Measurements from ENCODE around the gene OVCA2. TPM values are rescaled to one million over a fixed set of nuclear protein-coding genes. Genes with fewer than 3 reads are reported as not detected.

Gene OVCA2
- polyA plus RNA-seq, 2 of the 4 experiments (the other 2 are of a cell fraction) = 54.6 to 66.3 TPM

DNA sequence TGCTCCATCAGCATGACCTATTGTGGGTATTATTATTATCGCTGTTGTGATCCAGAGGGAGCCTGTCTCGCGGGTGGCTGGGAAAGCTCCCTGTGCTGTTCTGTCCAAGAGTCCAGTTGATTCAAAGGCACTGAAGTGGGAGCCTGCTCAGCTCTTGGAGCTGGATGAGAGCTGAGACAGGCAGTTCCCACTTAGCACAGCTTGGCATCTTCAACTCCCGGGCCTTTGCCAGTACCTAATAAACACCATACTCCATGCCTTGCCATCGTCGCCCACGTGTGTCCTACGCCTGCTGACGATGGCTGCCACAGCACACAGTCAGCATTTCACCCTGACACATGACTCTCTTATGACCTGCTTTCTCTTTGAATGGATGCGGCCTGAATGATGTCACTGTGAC lies 49.3 kb upstream of the OVCA2 start:
- H3K4me3 ChIP-seq = no peak overlapping the region
- 0 out of 6 replicates have a peak overlapping the region, but pooled peaks of 1 of the 2 experiments have one; percentile 13 for H3K27ac ChIP-seq
- 85% methylated on average over 10 of the region's 10 CpGs for WGBS (ENCODE audit: missing lambda C conversion rate)
- FAIRE-seq = no peak
- POLR2A ChIA-PET = no interaction called here
- peaks cover 43% of the 10 kb centered on the region for H3K4me1 ChIP-seq
- no peak for ATAC-seq
- no peak overlapping the region for H3K4me2 ChIP-seq
- CTCF ChIA-PET = interaction anchor here (0.8 to 3.2 kb wide), 3 partner anchors 12 to 35 kb away, joined by 5 to 13 read pairs (median 8); no protein-coding TSS in a partner anchor
- DNase-seq (ENCODE audit: low read depth in 1 of 2, low spot score in 1 of 2) = no peak
- H3K9me3 ChIP-seq = no peaks in the 10 kb centered on the region
- TF ChIP-seq POLR2A (IDR thresholded peaks at IDR 0.05; ENCODE audit: low read length) (no peak), KDM5A (IDR thresholded peaks at IDR 0.05) (no peak), FOXS1 (CRISPR knock-in tag; IDR thresholded peaks at IDR 0.05) (no peak), ZFP36 (IDR thresholded peaks at IDR 0.05; ENCODE audit: borderline replicate concordance, partially characterized antibody) (no peak), ZC3H11A (IDR thresholded peaks at IDR 0.05) (no peak), HES2 (IDR thresholded peaks at IDR 0.05) (no peak), RARB (CRISPR knock-in tag; IDR thresholded peaks at IDR 0.05) (no peak), CHD2 (IDR thresholded peaks at IDR 0.05; ENCODE audit: low read length, partially characterized antibody) (no peak), MYC (IDR thresholded peaks at IDR 0.05; ENCODE audit: borderline replicate concordance, low read length) (no peak), FOSB (CRISPR knock-in tag; IDR thresholded peaks at IDR 0.05) (no peak), ZNF302 (CRISPR knock-in tag; IDR thresholded peaks at IDR 0.05) (no peak), KDM1A (IDR thresholded peaks at IDR 0.05; ENCODE audit: low read depth) (no peak), EHF (CRISPR knock-in tag; IDR thresholded peaks at IDR 0.05) (no peak), BCL3 (IDR thresholded peaks at IDR 0.05) (no peak), E2F6 (IDR thresholded peaks at IDR 0.05; ENCODE audit: borderline replicate concordance, low read depth) (no peak)
- TF ChIP-seq, protein P1, sequence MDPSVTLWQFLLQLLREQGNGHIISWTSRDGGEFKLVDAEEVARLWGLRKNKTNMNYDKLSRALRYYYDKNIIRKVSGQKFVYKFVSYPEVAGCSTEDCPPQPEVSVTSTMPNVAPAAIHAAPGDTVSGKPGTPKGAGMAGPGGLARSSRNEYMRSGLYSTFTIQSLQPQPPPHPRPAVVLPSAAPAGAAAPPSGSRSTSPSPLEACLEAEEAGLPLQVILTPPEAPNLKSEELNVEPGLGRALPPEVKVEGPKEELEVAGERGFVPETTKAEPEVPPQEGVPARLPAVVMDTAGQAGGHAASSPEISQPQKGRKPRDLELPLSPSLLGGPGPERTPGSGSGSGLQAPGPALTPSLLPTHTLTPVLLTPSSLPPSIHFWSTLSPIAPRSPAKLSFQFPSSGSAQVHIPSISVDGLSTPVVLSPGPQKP (IDR thresholded peaks at IDR 0.05; ENCODE audit: low read depth, low read length) = no peak

DNA sequence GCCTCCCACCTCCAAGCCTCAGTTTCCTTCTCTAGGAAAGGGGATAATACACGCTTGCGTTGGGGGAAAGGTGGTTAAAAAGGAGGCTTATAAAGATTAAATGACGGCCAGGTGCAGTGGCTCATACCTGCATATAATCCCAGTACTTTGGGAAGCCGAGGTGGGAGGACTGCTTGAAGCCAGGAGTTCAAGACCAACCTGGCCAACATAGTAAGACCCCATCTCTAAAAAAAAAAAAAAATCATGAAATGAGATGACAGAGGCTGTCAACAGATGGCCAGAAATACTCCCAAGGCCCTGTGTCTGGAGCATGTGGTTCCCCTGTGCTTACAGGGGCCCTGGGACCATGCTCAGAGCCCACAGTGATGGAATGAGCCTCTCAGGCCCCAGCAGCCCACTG lies 47.1 kb upstream of the OVCA2 start:
- no peak overlapping the region for H3K4me2 ChIP-seq
- ATAC-seq = no peak
- H3K4me1 ChIP-seq = peaks cover 40% of the 10 kb centered on the region
- no peak for FAIRE-seq
- CTCF ChIA-PET = interaction anchor here (1.0 to 10.6 kb wide), 7 partner anchors 11 to 86 kb away, joined by 3 to 81 read pairs (median 4); partner anchors contain the start of genes HIC1, OVCA2 and RTN4RL1
- H3K27ac ChIP-seq = peak overlapping the region in 1 of 2 experiments; percentile 4; a peak in 2 of 6 replicates
- 94% methylated on average over 4 of the region's 4 CpGs for WGBS (ENCODE audit: missing lambda C conversion rate)
- no peaks in the 10 kb centered on the region for H3K9me3 ChIP-seq
- no peak overlapping the region for H3K4me3 ChIP-seq
- DNase-seq (ENCODE audit: low read depth in 1 of 2, low spot score in 1 of 2) = no peak
- TF ChIP-seq MAX (IDR thresholded peaks at IDR 0.05) (no peak), POLR2A (IDR thresholded peaks at IDR 0.05; ENCODE audit: low read length) (no peak), ZSCAN20 (CRISPR knock-in tag; IDR thresholded peaks at IDR 0.05) (no peak), NPAS2 (CRISPR knock-in tag; IDR thresholded peaks at IDR 0.05; ENCODE audit: borderline replicate concordance) (no peak), HOXB13 (CRISPR knock-in tag; IDR thresholded peaks at IDR 0.05; ENCODE audit: low read depth) (no peak), RFX5 (IDR thresholded peaks at IDR 0.05) (no peak), HEYL (CRISPR knock-in tag; IDR thresholded peaks at IDR 0.05) (no peak), HOXB5 (CRISPR knock-in tag; IDR thresholded peaks at IDR 0.05) (no peak), HOXA7 (CRISPR knock-in tag; IDR thresholded peaks at IDR 0.05) (no peak), MAFK (IDR thresholded peaks at IDR 0.05; ENCODE audit: partially characterized antibody) (no peak), EHF (CRISPR knock-in tag; IDR thresholded peaks at IDR 0.05) (no peak), ATOH8 (CRISPR knock-in tag; IDR thresholded peaks at IDR 0.05; ENCODE audit: low read depth) (no peak)
- POLR2A ChIA-PET = no interaction called here

All from A549 (cell line).